Measurements from ENCODE around the gene ARHGEF7.

DNA sequence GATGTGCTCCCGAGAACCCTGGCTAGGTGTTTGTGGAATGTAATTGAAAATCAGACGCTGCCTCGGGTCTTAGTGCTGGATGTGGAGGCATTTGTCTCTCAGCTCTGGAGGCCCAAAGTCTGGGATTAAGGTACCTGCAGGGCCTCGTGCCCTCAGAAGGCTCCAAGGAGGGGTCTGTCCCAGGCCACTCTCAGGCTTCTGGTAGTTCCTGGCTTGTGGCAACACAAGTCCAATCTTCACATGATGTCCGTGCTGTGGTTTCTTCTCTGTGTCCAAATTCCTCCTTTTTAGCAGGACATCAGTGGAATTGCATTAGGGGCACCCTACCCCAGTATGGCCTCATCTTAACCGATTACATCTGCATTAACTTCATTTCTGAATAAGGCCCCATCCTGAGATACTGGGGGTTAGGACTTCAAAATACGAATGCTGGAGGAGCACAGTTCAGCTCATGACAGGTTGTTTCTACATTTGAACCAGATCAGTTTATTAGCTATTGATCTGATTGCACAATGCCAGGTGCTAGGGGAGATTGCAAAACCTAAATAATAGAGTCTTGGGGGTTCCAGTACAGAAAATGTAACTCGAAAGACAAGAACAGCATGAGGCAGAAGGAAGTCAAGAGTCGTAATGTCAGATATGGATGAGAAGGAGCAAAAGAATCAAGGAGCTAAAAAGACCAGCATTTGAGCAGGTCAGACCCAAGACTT, 3.9 kb downstream of the ARHGEF7 start:
- TF ChIP-seq CTCF (IDR thresholded peaks at IDR 0.05; ENCODE audit: insufficient read depth, low read depth, low read length) (no peak), EZH2 (IDR thresholded peaks at IDR 0.05; ENCODE audit: insufficient read depth, low read length) (no peak)
